HG02884 (cell line): ENCODE results near the gene MT1B.
A peak's percentile ranks its signal among the peaks of the same experiment; 100 is the strongest.
"Not testable (repeated sequence)": the region's sequence is repeated elsewhere in the genome, so short reads cannot be mapped to it uniquely, and the experiment has no call there.

Experiments
- ATAC-seq: cut with Tn5 transposase; IDR thresholded peaks from one replicate; pipeline ENCODE4 v1.9.1; 2021; ENCODE audit warnings: mild to moderate bottlenecking, moderate library complexity; ENCODE audit not compliant: unreplicated experiment

The MT1B gene

GRCh38 chr16:56618138-56618537 is 33.5 kb upstream of the MT1B start:
- ATAC-seq = no peak

DNA sequence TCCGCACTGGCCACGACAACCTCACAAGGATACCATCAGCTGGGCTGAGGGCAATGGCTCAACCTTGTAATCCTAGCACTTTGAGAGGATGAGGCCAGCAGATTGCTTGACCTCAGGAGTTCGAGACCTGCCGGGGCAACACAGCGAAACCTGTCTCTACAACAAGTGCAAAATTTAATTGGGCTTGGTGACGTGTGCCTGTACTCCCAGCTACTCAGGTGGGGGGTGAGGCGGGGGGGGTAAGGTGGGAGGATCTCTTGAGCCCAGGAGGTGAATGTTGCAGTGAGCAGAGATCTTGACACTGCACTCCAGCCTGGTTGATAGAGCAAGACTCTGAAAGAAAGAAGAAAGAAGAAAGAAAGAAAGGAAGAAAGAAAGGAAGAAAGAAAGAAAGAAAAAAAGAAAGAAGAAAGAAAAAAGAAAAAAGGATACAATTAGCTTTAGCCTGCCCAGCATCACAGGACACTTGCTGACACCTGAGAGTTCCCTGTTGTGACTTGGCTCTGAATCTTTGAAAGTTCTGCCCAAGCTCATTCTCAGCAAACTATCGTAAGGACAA is 31.3 kb upstream of the MT1B start:
- no peak for ATAC-seq

DNA sequence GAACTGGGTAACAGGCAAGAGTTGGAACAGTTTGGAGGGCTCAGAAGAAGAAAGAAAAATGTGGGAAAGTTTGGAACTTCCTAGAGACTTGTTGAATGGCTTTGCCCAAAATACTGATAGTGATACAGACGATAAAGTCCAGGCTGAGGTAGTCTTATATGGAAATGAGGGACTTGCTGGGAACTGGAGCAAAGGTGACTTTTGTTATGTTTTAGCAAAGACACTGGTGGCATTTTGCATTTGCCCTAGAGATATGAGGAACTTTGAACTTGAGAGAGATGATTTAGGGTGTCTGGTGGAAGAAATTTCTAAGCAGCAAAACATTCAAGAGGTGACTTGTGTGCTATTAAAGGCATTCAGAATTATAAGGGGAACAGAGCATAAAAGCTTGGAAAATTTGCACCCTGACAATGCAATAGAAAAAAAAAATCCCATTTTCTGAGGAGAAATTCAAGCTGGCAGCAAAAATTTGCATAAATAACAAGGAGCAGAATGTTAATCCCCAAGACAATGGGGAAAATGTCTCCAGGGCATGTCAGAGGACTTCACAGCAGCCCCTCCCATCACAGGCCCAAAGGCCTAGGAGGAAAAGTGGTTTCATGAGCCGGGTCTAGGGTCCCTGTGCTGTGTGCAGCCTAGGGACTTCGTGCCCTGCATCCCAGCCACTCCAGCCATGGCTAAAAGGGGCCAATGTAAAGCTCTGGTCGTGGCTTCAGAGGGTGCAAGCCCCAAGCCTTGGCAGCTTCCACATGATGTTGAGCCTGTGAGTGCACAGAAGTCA is 29.8 kb upstream of the MT1B start:
- not testable (repeated sequence) for ATAC-seq

DNA sequence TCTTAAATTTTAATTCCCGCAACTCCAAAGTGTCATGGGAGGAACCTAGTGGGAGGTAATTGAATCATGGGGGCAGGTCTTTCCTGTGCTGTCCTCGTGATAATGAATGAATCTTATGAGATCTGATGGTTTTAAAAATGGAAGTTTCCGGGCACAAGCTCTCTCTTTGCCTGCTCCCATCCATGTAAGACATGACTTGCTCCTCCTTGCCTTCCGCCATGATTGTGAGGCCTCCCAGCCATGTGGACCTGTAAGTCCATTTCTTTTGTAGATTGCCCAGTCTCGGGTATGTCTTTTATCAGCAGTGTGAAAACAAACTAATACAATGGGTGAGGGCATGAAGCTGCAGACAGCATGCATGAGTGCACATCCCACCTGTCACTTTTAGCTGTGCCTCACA is 28.5 kb upstream of the MT1B start:
- not testable (repeated sequence) for ATAC-seq

GRCh38 chr16:56623637-56624036 is 28.0 kb upstream of the MT1B start:
- no peak for ATAC-seq

- no peak for ATAC-seq
These were observed 26.3 kb upstream of the MT1B start, which contains the start of gene MT1E for GRCh38 chr16:56625140-56625942. TSS of gene MT1E (plus strand) at chr16:56625781. CDS start at chr16:56625852, 71 bp downstream.

DNA sequence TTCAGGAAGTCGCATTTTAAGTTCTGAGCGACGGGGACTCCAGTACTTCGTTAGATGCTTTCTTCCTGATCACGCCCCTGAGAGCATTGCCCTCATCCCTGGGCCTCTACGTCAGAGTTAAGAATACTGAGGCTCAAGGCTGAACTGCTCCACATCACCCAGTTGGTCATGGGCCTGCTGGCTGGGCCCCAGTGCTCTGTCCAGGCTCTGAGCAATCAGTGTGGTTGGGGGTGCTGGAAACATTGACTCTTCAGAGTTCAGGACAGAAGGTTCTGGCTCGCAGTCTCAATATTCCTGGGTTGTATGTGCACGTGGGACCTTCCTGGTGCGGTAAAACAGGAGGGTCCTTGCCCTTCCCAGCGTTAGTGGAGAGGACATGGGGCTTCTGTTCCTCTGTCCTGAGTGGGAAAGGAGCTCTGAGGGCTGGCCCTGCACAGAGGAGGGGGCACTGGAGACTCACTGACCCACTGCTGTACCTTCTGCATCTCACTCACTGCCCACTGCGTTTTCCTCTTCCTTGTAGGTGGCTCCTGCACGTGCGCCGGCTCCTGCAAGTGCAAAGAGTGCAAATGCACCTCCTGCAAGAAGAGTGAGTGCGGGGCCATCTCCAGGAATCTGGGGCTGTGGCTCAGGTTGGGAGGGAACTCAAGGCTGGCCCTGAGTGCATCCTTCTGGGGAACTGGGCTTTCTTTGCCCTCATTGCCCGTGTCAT is 25.6 kb upstream of the MT1B start:
- ATAC-seq = no peak

GRCh38 chr16:56626685-56627084 is 25.0 kb upstream of the MT1B start:
- ATAC-seq = no peak

DNA sequence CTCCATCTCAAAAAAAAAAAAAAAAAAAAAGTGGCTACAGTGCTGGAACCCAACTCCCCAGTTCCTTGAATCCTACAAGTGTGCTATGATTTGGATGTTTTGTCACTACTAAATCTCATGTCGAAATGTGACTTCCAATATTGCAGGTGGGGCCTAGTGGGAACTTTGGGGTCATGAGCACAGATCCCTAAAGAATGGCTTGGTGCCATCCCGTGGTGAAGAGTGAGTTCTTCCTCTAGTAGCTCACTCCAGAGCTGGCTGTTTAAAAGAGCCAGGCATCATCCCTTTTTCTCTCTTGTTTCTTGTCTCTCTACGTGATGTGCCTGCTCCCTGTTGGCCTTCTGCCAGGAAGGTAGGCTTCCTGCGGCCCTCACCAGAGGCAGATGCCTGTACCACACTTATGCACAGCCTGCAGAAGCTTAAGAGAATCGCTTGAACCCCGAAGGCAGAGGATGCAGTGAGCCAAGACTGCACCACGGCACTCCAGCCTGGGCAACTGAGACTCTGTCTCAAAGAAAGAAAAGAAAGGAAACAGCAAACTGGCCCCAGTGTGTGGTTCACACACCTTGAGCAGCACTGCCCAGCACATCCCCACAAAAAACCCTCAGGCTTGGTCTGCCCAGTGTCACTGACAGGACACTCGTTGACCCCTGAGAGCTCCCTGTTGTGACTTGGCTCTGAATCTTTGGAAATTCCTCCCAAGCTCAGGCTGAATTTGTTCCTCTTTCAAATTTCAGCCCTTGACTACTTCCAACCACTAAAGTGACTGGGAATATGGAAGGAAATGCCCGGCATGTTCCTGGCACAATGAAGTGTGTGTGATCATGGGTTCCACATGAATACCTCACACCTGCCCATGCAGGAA is 23.0 kb upstream of the MT1B start:
- ATAC-seq = no peak

DNA sequence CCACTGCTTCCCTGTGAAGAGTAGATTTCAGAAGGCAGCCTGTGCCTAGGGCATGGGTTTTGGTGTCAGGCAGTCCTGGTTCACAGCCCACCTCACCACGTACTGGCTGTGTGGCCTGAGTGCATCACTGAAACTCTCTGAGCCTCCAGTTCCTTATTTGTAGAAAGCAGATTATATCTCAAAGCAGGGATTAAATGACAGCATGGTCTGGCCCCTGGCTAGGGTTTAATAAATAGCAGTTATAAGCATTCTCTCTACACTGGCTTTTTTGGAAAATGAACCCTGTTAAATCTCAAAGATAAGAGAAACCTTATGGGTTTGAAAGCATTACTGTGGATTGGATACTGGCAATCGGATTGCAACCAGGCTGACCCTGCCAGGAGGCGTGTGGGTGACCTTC is 22.2 kb upstream of the MT1B start:
- no peak for ATAC-seq

- ATAC-seq = peak; percentile 85
These were observed 21.6 kb upstream of the MT1B start for GRCh38 chr16:56630134-56630533.

DNA sequence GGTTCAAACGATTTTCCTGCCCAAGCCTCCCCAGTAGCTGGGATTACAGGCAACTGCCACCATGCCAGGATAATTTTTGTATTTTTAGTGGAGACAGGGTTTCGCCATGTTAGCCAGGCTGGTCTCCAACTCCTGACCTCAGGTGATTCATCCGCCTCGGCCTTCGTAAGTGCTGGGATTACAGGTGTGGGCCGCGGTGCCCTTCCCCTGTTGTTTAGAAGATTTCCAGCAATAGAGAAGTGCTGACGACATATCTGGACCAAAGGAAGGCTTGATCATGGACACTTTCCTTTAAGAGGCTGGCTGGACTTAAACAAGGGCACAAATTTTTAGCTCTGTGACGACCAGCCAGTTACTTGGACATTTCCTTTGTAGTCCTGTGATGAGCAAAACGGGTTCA is 20.5 kb upstream of the MT1B start:
- no peak for ATAC-seq

- no peak for ATAC-seq
These were observed 19.9 kb upstream of the MT1B start for GRCh38 chr16:56631832-56632155.

DNA sequence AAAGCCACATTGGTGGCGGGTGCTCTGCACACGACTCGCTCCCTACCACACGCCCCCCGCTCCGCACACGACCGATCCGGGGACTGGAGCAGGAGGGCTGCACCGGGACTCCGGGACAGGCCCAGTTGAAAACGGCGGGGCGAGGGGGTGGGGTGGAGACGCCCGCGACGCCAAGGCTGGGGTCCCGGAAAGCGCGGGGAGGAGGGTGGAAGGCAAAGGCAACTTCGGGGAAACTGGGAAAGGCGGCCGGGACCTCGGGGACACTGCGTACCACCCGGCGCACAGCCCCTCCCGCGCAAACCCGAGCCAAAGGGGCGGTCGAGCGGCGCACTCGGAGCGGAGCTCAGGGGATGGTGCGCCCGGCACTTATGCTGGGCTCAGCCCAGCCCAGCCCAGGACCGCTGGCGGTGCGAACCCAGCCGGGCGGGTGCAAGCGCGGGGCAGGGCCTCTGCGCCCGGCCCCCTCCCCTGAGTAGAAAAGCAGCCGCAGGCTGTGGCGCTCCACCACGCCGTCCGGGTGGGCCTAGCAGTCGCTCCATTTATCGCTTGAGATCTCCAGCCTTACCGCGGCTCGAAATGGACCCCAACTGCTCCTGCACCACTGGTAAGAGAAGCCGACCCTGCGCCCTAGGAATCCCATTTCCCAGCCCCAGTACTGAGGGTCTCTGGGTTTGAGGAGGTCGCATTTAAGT is 19.4 kb upstream of the MT1B start, which contains the start of gene MT1M:
MT1M (plus strand) TSS at position 504 of the 692 bp plus-strand sequence; CDS start at position 577, 73 bp downstream.
- ATAC-seq = no peak

DNA sequence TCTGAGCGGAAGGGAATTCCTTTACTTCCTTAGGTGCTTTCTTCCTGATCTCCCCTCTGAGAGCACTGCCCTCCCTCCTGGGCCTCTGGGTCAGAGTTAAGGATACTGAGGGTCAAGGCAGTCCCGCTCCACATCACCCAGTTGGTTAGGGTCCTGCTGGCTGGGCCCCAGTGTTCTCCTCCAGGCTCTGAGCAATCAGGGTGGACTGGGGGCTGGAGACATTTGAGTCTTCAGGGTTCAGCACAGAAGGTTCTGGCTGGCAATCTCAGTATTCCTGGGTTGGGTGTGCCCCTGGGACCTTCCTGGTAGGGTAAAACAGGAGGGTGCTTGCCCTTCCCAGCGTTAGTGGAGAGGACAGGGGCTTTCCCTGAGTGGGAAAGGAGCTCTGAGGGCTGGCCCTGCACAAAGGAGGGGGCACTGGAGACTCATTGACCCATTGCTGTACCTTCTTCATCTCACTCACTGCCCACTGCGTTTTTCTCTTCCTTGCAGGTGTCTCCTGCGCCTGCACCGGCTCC is 18.8 kb upstream of the MT1B start:
- no peak for ATAC-seq

GRCh38 chr16:56633535-56633934 is 18.2 kb upstream of the MT1B start:
- ATAC-seq = no peak

- ATAC-seq = no peak
These were observed 16.8 kb upstream of the MT1B start for GRCh38 chr16:56634715-56635440.

DNA sequence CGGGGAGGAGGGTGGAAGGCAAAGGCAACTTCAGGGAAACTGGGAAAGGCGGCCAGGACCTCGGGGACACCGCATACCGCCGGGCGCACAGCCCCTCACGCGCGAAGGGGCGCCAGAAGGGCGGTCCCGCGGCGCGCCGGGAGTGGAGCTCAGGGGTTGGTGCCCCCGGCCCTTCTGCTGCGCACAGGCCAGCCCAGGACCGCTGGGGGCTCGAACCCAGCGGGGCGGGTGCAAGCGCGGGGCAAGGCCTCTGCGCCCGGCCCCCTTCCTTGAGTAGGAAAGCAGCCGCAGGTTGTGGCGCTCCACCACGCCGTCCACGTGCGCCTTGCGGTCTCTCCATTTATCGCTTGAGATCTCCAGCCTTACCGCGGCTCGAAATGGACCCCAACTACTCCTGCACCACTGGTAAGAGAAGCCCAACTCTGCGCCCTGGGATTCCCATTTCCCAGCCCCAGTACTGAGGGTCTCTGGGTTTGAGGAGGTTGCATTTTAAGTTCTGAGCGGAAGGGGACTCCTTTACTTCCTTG is 16.2 kb upstream of the MT1B start:
- no peak for ATAC-seq
